HTR-8/SVneo (cell line): ENCODE measurements around the gene USF2.

Experiments used
- DNase-seq: peaks from one replicate; pipeline ENCODE4 v3.0.0; 2011; ENCODE audit warnings: low spot score, mixed read lengths; ENCODE audit not compliant: insufficient read length
- FAIRE-seq: peaks from 2 replicates; lab custom pipeline; 2011; peaks lifted over from hg19 to GRCh38; lab: Jason Lieb, UNC

Gene USF2

DNA sequence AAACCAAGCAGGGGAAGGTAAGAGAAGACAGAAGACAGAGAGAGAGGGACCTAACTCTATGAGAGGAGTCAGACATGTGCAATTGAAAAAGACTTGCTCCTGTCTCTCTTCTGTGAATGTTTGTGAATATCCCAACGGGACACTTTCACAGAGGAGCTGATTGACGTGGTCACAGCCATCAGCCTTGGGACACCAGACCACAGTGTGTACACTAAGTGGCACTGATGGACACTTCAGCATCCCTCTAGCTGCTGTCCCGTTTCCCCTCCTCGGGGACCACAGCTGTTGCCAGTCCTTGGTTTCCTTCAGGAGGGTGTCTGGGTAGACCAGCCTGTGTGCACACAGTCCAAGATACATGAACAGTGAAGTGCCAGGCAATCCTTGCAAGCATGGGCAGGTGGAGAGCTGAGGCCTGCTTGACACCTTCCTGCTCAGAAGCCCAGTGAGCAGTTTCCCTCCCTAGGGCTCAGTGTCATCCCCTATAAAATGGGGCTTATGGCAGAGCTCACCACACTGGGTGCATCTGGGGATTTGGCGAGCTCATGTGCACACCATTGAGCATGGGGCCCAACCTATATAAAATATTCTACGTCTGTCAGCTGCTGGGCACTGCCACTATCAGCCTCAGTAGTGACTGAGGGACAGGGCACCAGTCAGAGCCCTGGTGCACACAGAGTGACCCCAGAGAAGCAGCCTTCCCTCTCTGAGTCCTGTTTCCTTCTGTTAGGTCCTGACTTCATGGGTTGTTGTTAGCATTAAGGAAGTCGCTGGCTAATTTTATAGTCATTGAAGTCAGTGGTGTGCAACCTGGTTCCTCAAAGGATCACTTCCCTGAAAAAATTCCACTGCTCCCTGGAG lies 4.3 kb upstream of the USF2 start:
- DNase-seq: no peak
- no peak for FAIRE-seq

DNA sequence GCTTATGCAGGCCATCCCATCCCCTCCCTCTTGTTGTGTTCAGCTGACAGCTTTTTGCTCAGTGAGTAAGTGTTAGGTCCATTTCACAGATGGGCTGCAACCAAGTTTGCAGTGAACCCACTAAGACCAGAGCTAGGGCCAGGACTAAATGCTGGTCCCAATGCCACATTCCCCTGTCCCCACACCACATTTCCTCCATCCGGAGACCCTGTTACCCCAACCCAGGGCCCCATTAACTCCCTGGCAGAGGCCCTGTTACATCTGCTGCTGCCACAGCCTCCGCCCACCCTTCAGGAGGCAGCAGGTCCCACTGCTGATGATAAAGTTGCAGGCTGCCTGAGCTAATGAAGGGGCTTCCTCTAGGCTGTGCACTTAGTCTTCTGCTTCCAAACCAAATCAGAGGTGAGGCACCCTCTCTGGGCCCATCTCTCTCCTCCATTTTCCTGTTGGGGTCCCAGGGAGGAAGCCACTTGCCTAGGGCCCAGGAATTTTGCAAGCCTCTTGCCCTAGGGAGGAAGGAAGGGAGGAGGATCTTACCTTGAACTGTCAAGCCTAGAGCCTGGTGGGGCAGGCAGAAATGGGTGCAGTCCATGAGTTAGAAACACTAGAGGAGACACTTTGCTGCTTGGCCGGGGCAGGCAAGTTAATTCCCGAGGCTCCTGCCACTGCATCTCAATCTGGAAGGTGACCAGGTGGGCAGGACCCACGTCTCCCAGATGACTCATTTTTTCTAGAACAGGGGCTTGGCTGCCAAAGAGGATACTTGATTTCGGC lies 3.4 kb upstream of the USF2 start:
- DNase-seq: no peak
- no peak for FAIRE-seq

DNA sequence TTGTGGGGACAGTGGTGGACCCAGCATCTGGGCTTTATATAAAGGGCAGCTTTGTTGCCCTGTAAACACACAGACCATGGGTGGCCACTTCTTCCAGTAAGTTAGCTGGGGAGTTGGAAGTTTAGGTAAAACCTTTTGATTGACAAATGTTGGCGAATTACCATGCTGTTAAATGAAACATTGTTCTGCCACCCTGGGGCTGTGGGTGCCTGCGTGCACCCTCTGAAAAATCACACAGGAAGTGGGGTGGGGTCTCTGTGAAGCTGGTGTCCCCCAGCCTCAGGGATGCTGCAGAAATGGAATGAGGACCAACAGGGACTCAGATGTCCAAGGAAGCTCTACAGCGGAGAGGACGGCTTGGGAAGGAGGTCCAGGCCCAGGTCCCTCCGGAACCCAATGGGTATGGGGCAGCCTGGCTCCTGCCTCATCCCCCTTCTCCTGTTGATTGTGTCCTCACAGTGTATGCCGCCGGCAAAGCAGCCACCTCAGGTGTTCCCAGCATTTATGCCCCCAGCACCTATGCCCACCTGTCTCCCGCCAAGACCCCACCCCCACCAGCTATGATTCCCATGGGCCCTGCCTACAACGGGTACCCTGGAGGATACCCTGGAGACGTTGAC lies 2.8 kb upstream of the USF2 start:
- FAIRE-seq (no peak), DNase-seq (no peak)

DNA sequence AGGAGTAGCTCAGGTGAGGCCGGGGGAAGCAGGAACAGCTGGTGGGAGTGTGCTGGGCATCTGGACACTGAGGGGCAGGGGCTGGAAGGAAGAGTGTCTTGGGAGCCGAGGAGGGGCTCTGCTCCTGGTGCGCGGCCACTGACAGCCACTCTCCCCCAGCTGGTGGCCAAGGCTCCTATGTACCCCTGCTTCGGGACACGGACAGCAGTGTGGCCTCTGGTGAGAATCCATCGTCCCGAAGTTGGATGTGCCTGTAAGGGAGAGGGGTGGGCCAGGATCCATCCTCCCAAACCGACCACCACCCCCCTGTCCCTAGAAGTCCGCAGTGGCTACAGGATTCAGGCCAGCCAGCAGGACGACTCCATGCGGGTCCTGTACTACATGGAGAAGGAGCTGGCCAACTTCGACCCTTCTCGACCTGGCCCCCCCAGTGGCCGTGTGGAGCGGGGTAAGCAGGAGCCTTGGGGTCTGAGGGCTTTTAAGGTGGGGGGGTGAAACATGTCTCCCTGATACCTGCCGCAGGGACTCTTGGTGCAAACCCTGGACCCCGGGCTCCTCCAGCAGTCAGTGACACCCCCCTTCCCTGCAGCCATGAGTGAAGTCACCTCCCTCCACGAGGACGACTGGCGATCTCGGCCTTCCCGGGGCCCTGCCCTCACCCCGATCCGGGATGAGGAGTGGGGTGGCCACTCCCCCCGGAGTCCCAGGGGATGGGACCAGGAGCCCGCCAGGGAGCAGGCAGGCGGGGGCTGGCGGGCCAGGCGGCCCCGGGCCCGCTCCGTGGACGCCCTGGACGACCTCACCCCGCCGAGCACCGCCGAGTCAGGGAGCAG lies 2.0 kb upstream of the USF2 start:
- FAIRE-seq: no peak
- DNase-seq: no peak

DNA sequence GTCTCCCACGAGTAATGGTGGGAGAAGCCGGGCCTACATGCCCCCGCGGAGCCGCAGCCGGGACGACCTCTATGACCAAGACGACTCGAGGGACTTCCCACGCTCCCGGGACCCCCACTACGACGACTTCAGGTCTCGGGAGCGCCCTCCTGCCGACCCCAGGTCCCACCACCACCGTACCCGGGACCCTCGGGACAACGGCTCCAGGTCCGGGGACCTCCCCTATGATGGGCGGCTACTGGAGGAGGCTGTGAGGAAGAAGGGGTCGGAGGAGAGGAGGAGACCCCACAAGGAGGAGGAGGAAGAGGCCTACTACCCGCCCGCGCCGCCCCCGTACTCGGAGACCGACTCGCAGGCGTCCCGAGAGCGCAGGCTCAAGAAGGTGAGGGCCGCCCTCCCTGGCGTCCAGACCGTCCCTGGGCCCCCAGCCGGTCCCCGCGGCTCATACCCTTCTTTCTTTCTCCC lies 1.4 kb upstream of the USF2 start:
- FAIRE-seq: no peak
- DNase-seq: no peak

DNA sequence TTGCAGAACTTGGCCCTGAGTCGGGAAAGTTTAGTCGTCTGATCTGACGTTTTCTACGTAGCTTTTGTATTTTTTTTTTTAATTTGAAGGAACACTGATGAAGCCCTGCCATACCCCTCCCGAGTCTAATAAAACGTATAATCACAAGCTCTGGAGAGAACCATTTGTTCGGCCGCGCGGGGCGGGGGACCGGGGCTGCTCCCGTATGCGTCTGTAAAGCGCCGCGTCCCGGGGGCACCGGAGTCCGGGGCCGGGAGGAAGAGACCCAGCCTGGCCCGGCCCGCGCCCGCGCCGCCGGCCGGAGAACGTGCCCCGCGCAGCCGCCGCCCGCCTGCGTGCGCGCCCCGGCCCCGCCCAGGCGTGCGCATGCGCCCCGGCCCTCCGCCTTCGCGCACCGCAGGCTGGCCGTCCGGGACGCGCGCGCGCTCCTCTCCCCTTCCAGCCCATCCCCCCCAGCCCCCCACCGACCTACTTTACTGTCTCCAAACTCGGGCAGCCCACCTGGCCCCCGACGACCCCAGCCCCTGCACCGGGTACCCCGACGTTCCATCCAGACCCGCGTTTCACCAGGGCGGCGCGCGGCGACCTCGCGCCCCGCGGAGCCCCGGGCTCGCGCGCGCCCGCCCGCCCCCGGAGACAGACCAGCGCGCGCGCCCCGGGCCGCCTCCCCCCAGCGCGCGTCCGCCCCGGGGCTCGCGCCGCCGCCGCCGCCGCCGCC lies 785 bp upstream of the USF2 start:
- peak; percentile 66 for FAIRE-seq

DNA sequence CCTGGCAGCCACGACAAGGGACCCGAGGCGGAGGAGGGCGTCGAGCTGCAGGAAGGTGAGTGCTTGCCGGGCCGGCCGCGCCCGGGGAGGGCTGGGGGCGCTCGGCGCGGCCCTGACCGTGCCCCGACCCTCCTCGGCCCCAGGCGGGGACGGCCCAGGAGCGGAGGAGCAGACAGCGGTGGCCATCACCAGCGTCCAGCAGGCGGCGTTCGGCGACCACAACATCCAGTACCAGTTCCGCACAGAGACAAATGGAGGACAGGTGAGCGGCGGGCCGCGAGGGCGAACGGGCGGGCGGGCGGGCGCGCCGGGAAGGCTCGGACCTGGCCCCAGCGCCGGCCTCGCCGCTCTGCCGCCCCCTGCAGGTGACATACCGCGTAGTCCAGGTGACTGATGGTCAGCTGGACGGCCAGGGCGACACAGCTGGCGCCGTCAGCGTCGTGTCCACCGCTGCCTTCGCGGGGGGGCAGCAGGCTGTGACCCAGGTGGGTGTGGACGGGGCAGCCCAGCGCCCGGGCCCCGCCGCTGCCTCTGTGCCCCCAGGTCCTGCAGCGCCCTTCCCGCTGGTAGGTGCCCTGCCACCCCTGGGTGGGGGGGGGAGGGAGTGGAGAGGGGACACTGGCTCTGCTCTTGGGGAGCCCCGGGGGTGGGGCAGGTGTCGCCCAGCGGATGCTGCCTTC lies 816 bp downstream of the USF2 start:
- FAIRE-seq (peak; percentile 81), DNase-seq (peak; percentile 84)

More for the DNA sequence above, 785 bp upstream of the USF2 start:
- peak; percentile 90 for DNase-seq

DNA sequence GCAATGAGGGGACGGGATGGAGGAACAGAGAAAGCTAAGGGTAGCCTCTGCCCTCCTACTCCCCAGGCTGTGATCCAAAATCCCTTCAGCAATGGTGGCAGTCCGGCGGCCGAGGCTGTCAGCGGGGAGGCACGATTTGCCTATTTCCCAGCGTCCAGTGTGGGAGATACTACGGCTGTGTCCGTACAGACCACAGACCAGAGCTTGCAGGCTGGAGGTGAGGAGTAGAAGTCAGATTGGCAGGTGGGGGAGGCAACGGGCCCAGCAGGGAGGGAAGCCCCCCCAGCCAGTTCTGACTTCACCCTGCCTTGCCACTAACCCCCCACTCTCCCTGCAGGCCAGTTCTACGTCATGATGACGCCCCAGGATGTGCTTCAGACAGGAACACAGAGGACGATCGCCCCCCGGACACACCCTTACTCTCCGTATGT lies 1.6 kb downstream of the USF2 start:
- no peak for DNase-seq
- FAIRE-seq: no peak

DNA sequence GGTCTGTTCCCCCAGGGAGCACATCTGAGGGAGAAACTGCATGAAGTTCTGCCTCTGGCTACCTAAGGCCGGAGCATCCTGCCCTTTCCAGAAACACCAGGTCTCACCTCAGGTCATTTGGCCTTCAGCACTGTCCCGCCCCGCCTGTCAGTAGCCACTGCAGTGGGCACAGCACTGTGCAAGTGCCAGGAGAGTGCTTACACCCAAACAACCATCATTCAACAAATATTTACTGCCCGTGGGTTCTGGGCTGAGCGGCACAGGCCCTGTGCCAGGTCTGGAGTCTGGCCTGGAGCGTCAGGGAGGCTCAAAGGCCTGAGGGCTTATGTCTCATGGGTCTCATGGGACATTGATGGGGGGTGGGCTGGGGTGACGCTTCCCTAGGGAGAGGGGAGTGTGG lies 2.8 kb downstream of the USF2 start:
- no peak for FAIRE-seq
- DNase-seq: no peak

DNA sequence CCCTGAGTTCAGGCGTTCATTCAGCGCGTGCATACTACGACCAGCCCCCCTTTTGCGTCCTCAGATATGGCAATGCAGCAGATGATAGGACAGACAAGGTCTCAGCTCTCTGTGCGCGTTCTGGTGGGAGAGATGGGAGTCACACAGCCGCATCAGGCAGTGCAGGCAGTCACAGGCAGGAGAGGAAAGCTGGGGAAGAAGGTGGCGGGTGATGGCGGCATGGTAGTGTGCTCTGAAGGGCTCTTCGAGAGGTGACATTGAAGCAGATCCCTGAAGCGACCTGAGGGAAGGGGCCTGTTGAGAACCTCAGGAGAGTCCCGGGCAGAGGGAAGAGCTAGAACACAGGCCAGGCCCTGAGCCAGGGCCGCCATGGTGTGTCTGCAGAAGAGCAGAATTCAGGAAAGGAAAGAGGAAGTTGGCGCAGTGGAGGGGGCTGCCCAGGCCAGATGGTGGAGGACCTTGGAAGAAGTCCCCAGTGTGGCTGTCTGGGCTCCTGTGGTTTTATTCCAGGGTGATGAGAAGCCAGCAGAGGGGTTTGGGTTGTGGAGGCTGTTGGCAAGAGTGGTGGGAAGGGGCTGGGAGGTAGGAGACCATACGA lies 3.5 kb downstream of the USF2 start:
- DNase-seq (no peak), FAIRE-seq (no peak)

DNA sequence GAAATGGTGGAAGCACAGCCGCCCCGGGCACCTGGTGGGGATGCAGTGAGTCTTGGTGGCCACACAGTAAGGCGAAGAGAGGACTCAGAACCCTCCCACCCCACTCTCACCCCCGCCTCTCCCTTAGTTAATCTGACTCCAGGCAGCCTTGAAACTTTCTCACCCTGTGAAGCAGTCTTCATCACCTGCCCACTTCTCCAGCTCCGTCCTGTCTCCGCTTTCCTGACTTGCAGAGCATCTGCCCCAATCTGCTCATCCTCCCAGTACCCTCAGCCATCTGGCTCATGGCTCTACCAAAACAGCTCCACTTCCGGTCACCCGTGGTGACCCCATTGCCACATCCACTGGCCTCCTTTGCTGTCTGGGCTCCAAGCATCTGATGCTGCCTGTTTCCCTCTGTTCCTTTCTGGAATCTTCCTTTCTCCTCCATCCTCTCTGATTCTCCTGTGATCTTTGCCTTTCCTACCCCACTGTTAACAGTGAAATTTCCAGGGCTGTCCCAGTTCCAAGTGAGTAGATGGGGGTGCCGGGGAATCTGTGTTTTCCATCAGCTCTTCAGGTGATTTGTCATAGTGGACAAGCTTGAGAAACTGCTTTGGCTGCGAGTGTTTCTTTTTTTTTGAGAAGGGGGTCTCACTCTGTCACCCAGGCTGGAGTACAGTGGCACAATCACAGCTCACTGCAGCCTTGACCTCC lies 4.3 kb downstream of the USF2 start:
- no peak for FAIRE-seq
- no peak for DNase-seq

DNA sequence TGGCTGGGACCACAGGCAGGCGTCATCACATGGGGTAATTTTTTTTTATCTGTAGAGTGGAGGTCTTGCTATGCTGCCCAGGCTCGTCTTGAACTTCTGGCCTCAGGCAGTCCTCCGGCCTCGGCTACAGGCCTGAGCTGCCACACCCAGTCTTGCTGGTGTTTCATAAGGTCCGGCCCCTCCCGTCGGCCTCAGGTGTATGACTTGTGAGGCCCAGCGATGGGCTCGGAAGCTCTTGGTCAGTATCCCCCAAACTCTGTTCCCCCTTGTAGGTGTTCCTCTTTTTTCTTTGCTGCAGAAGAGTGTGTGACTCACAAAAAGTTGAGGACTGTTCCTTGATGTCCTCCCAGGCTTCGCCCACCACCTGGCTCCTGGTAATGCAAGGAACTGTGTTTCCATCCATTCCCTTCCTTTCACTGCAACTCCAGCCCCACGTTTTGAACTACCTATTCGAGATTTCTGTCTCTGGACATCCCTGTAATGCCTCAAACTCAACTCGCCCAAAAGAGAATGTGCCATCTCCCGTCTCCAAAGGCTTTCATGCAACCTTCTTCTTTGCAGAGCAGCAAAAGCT lies 5.0 kb downstream of the USF2 start:
- no peak for DNase-seq
- no peak for FAIRE-seq

DNA sequence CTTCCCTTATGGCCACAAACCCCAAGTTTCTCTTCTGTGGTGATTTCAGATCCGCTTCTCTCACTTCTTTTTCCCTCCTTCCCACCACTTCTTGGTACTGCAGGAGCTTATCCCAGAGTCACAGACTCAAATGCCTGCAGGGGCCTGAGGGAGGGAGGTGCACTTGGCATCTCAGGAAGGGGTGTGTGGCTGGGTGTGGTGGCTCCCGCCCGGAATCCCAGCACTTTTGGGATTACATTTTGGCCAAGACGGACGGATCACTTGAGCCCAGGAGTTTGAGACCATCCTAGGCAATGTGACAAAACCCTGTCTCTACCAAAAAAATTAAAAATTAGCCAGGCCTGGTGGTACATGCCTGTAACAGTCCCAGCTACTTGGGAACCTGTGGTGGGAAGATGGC lies 5.6 kb downstream of the USF2 start:
- FAIRE-seq: no peak
- no peak for DNase-seq

DNA sequence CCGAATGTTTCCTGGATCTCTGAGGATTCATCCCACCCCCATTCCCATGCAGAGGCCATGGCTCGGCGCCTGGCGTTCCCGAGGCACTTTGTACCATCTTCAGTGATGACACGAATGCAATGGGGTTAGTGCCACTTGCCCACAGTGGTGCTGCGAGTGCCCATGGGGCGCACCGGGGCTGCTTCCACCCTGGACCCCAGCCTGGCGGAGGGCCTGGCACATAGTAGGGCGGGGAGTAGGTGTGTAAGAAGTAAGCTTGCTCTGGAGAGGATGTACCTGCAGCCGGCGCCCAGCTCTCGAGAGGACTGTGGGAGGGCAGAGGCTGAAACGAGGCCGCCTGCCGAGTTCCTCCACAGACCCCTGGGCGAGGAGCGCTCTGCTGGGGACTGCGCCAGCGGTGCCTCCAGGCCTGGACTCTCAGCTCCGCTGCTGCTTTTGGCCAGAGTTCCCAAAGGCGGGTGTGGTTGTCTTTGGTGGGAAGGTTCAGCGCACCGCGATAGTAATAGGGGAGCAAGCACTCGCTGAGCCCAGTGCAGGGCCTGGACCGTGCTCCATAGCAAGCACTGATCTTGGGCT lies 8.0 kb downstream of the USF2 start:
- DNase-seq (no peak), FAIRE-seq (no peak)

DNA sequence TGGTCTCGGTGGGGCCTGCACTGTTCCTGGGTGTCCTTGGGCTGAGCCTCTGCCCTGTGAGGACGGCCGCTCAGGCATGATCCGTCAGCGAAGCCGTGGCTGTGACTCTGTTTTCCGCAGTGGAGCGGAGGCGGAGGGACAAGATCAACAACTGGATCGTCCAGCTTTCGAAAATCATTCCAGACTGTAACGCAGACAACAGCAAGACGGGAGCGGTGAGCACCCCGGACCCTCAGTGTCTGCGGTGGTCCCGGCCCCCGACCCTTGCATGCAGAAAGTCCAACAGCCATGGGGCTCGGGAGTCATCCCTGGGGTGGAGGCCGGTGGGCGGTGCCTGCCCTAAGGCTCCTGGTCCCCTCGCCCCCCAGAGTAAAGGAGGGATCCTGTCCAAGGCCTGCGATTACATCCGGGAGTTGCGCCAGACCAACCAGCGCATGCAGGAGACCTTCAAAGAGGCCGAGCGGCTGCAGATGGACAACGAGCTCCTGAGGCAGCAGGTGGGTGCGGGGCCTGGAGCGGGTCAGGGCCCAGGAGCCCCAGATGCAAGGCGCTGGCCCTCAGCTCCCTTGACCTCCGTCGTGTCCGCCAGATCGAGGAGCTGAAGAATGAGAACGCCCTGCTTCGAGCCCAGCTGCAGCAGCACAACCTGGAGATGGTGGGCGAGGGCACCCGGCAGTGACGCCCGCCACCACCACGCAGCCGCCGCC lies 10.0 kb downstream of the USF2 start:
- FAIRE-seq: no peak

DNA sequence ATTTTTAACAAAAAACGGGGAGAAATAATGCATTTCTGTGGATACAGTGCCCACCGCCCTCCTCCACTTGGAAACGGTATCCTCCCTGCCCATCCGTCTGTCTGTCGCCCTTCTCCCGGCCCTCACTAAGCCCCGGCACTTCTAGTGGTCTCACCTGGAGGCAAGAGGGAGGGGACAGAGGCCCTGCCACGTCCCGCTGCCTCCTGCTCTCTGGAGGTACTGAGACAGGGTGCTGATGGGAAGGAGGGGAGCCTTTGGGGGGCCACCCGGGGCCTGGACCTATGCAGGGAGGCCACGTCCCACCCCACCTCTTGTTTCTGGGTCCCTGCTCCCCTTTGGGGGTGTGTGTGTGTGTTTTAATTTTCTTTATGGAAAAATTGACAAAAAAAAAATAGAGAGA lies 10.6 kb downstream of the USF2 start:
- no peak for FAIRE-seq
- no peak for DNase-seq

More for the DNA sequence above, 10.0 kb downstream of the USF2 start:
- DNase-seq: no peak
